Caki2 (cell line): ENCODE results near the gene ATP10B. TPM values are rescaled to one million over a fixed set of nuclear protein-coding genes. Genes with fewer than 3 reads are reported as not detected.
"Not testable (repeated sequence)": the region's sequence is repeated elsewhere in the genome, so short reads cannot be mapped to it uniquely, and the experiment has no call there.

Source experiments
- DNase-seq: peaks from one replicate; pipeline ENCODE4 v3.0.0-alpha.2; 2015; ENCODE audit warnings: low read depth
- in situ Hi-C: cut with HindIII; loops from 2 replicates; pipeline ENCODE4 v1.10.0; 2016; ENCODE audit warnings: low sequenced_read_pairs, low pct_unique_long_range_greater_than_20kb, mixed read lengths
- total RNA-seq: library from RNA; depleted of rRNA; stranded (reverse); fragments of >200 nt; shearing (Covaris generic); gene quantifications from 2 replicates; pipeline ENCODE4 v1.2.3, GENCODE V29; 2014; ENCODE audit warnings: low replicate concordance

The ATP10B gene
- total RNA-seq, 1 experiment from 2014 or later, result not detected

GRCh38 chr5:160720822-160721221 is 131.2 kb downstream of the ATP10B start:
- in situ Hi-C loops, result no loop called here
- DNase-seq, result no peak

GRCh38 chr5:160715508-160715907 is 136.5 kb downstream of the ATP10B start:
- DNase-seq, in situ Hi-C loops: not testable (repeated sequence)

DNA sequence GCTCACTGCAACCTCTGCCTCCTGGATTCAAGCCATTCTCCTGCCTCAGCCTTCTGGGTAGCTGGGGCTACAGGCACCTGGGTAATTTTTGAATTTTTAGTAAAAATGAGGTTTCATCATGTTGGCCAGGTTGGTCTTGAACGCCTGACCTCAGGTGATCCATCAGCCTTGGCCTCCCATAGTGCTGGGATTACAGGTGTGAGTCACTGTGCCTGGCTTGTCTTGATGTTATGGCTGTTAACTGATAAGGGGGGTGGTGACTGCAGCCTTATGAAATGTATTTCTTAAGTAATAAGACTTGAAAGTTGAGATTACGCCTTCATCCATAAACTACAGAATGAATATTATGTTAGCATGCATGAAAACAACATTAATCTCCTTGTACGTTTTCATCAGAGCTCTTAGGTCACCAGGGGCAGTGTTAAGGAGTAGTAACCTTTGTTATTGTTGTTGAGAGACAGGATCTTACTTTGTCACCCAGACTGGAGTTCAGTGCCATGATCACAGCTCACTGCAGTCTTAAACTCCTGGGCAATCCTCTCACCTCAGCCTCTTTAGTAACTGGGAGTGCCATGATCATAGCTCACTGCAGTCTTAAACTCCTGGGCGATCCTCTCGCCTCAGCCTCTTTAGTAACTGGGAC is 148.3 kb downstream of the ATP10B start:
- no peak for DNase-seq
- in situ Hi-C loops, result no loop called here

- DNase-seq, result no peak
- in situ Hi-C loops, result no loop called here
These were observed 149.1 kb downstream of the ATP10B start for GRCh38 chr5:160702934-160703333.

DNA sequence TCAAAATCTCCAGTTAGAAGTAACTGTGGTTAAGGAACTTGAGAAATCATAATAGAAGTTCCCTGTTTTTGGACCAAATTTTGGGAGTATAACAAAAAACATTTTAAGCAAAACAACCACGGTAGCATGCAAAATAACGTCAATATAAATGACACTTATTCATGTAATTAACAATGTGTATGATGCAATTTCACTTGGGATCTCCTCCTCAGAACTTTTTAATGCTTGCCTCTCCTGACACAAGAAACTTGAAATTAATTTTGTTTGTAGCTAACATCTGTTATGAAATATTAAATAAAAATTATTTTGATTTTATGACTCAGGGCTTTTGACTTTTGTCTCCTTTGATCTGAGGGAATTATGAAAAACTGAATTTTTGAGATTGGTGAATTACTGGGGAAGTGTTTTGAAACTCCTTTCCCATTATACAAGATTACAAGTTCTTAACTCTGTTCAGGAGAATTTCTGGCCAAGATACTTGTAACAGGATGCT is 149.7 kb downstream of the ATP10B start:
- no peak for DNase-seq
- in situ Hi-C loops, result no loop called here

- in situ Hi-C loops, result no loop called here
- no peak for DNase-seq
These were observed 150.6 kb downstream of the ATP10B start for GRCh38 chr5:160701403-160701802.

DNA sequence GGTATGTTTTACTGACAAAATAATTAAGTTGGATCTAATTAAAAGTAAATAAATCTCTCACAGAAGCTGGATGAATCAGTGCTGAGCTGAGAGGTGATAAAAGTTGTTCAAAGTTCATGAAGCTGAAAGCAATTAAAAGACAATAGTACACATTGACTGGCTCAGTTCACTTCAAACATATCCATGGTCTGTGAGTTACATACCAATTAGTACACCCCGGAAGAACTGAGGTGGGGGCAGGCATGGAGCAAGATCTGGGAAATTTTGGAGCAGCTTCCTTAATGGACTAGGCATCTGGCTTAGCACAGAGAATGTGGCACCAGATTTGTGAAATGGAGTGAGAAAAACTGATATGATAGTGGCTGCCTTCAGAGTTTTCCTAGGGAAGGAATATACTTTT is 152.7 kb downstream of the ATP10B start:
- in situ Hi-C loops, result no loop called here
- no peak for DNase-seq

- in situ Hi-C loops, result no loop called here
- no peak for DNase-seq
These were observed 154.7 kb downstream of the ATP10B start for GRCh38 chr5:160697281-160697680.

DNA sequence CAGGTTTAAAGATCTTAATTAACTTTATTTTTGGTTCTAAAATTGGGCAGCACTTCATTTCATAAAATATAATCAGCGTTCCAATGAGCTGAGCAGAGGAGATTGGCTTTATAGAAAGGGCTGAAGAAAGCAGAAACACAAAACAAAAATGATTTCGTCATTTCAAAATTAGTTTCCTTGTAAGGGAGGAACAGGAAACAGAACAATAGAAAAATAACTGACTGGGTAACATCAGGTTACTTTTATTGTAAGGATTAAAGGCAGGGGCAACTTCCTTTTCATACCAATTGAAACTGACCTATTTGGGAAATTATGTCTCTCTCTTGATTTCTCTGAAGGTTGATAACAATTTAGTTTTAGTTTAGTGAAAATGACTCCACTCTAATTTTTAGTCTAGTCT is 157.1 kb downstream of the ATP10B start:
- in situ Hi-C loops, result no loop called here
- no peak for DNase-seq

- no peak for DNase-seq
- in situ Hi-C loops, result no loop called here
These were observed 158.1 kb downstream of the ATP10B start for GRCh38 chr5:160693831-160694465.

DNA sequence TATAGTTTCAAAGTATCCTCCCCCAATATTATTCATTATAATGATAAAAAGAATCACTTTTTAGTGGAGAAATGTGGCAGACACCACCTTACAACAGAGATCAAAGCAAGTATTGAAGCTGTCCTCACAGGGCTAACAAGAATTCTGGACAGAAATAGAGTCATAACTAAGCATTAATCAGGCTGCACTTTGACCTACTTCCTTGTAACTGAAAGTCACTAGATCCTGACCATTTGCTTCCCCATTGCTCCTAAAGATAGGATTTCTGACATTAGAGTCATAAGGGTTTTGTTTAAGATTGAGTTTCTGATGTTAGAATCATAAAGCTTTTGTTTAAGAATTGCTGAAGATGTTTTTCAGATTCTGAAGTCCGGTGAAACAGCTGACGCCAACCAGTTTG is 159.7 kb downstream of the ATP10B start:
- in situ Hi-C loops, result no loop called here
- no peak for DNase-seq

GRCh38 chr5:160685695-160686094 is 166.3 kb downstream of the ATP10B start:
- in situ Hi-C loops, result no loop called here
- DNase-seq, result no peak

GRCh38 chr5:160685219-160685618 is 166.8 kb downstream of the ATP10B start:
- in situ Hi-C loops, result no loop called here
- no peak for DNase-seq

- in situ Hi-C loops, result no loop called here
- DNase-seq, result no peak
These were observed 172.3 kb downstream of the ATP10B start for GRCh38 chr5:160679567-160680309.

GRCh38 chr5:160675988-160676387 is 176.0 kb downstream of the ATP10B start:
- DNase-seq, result no peak
- in situ Hi-C loops, result no loop called here

GRCh38 chr5:160674901-160675300 is 177.1 kb downstream of the ATP10B start:
- DNase-seq, result no peak
- in situ Hi-C loops, result no loop called here

DNA sequence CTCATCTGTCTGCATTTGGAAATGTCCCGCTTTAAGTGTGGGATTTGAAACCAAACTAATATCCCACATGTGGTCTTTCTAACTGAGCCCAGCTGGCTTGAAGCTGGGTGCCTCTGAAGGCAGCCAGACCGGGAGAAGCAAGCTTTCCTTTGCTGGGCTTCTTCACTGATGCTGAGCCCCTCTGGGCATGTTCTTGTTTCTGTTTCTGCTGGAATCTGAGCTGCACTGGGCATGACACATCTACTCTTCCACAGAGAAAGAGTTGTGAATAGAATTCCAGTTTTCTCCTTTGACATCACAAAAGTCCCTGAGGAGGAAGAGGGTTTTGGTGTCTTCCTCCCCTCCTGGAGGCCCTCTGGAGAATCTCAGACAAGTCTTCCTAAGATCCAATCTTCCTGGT is 179.5 kb downstream of the ATP10B start:
- no peak for DNase-seq
- in situ Hi-C loops, result no loop called here

DNA sequence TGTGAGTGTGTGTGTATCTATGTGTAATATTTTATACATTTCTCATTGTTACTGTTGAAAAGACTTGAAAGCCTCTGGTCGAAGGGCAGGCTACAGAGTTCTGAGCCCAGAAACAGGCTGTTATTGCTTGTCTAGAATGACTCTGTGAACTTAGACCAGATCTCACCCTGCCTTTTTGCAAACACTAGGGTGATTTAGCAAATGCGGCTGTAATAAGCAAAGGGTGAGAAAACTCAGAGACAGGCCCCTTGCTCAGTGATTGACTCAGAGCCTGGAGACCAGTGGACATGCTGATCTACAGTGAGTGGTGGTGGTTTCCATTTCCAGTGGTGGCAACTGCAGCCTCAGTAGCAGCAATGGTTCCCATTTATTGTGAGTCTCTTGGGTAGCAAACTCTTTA is 183.7 kb downstream of the ATP10B start:
- DNase-seq, result no peak
- in situ Hi-C loops, result no loop called here

DNA sequence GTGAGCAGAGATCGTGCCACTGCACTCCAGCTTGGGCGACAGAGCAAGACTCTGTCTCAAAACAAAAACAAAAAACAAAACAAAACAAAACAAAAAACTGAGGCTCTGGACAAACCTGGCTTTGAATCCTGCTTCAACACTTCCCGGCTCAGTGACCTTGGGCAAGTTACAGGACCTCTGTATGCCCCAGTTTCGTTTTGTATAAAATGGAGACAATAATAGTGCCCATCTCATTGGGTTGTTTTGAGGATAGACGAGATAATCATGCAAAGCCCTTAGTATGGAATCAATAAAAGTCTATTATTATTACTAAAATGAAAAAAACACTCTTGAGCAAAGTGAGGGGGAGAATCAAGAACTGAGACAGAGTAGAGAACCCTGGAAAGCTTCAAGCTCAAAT is 184.9 kb downstream of the ATP10B start:
- in situ Hi-C loops, result no loop called here
- no peak for DNase-seq
